CD4-positive, alpha-beta T cell (primary cell): Measurements from ENCODE around the gene SSBP4. TPM values are rescaled to one million over a fixed set of nuclear protein-coding genes. Genes with fewer than 3 reads are reported as not detected.

Source experiments
- ATAC-seq: fragments of 200-7000 bp; cut with Tn5 transposase; one replicate; pipeline ENCODE4 v1.10.0; 2022; ENCODE audit warnings: mild to moderate bottlenecking; ENCODE audit not compliant: poor library complexity
- CTCF ChIA-PET: fragments of 350-600 bp; sonication (Branson Sonifier 250); formaldehyde crosslinking; loops from one replicate; lab custom pipeline; 2021; ENCODE audit warnings: antibody characterized with exemption, inconsistent platforms; lab: Charles Lee
- POLR2A ChIA-PET: fragments of 350-600 bp; sonication (Branson Sonifier 250); formaldehyde crosslinking; loops from one replicate; lab custom pipeline; 2021; ENCODE audit warnings: antibody characterized with exemption, inconsistent platforms; lab: Charles Lee
- DNase-seq, 14 experiments: peaks; one replicate each; pipeline ENCODE4 v3.0.0-alpha.2; 2013 to 2020; ENCODE audit warnings: mixed read lengths in 2 of 14
- H3K27ac ChIP-seq, 2 donors: one replicate each; pipeline versions ENCODE4 v1.5.1 to v1.7.0; 2013; ENCODE audit warnings: low read length in 2 of 2, low read depth in 1 of 2, mild to moderate bottlenecking in 1 of 2
- H3K27me3 ChIP-seq, 2 experiments: 1 replicate in 1 of 2; 2 replicates in 1 of 2; pipeline versions ENCODE4 v1.6.1 to v1.7.0; 2013; ENCODE audit warnings: low read length in 2 of 2, control low read depth in 1 of 2, mild to moderate bottlenecking in 1 of 2, moderate library complexity in 1 of 2; ENCODE audit not compliant: insufficient read depth in 2 of 2, control insufficient read depth in 1 of 2
- H3K36me3 ChIP-seq: one replicate; pipeline ENCODE4 v1.6.1; 2013; ENCODE audit warnings: low read length, control low read depth; ENCODE audit not compliant: insufficient read depth
- H3K4me1 ChIP-seq: one replicate; pipeline ENCODE4 v1.6.1; 2013; ENCODE audit warnings: low read length, control low read depth; ENCODE audit not compliant: insufficient read depth
- H3K4me3 ChIP-seq: one replicate; pipeline ENCODE4 v1.5.1; 2013; ENCODE audit warnings: mild to moderate bottlenecking, low read length, moderate library complexity
- H3K9me3 ChIP-seq, 2 experiments: 1 replicate in 1 of 2; 2 replicates in 1 of 2; pipeline versions ENCODE4 v1.6.1 to v1.7.0; 2013; ENCODE audit warnings: low read length in 2 of 2, mild to moderate bottlenecking in 2 of 2, control low read depth in 1 of 2, moderate library complexity in 1 of 2; ENCODE audit not compliant: control insufficient read depth in 1 of 2, insufficient read depth in 1 of 2
- H3K27ac Mint-ChIP-seq: one replicate; pipeline ENCODE4 v1.8.0; 2020; ENCODE audit warnings: mixed read lengths
- H3K27me3 Mint-ChIP-seq: one replicate; pipeline ENCODE4 v1.8.0; 2021; ENCODE audit warnings: mixed read lengths
- H3K36me3 Mint-ChIP-seq: one replicate; pipeline ENCODE4 v1.8.0; 2021; ENCODE audit warnings: low read depth, mixed read lengths
- H3K4me1 Mint-ChIP-seq: one replicate; pipeline ENCODE4 v1.8.0; 2021; ENCODE audit warnings: low read depth, mixed read lengths
- H3K4me3 Mint-ChIP-seq: one replicate; pipeline ENCODE4 v1.8.0; 2020; ENCODE audit warnings: mild to moderate bottlenecking, mixed read lengths
- H3K9me3 Mint-ChIP-seq: one replicate; pipeline ENCODE4 v1.8.0; 2020; ENCODE audit warnings: mixed read lengths
- CTCF ChIP-seq: fragments of 200-600 bp; IDR thresholded peaks from one replicate; pipeline ENCODE4 v1.8.0; 2022; ENCODE audit warnings: antibody characterized with exemption, mild to moderate bottlenecking
- intact Hi-C, 2 experiments: fragments of 100-400 bp; cut with DNase I in 1 of 2; cut with micrococcal nuclease in 1 of 2; formaldehyde crosslinking; loops; one replicate each; pipeline versions ENCODE4 v1.15.1 to v1.9.0; 2023 to 2025; cut with DNase I, micrococcal nuclease
- total RNA-seq, 174 experiments: library from RNA in 2 of 174; stranded (reverse) in 2 of 174; gene quantifications; one replicate each; pipeline ENCODE4 v1.2.3 and lab custom pipeline; 2021 to 2026

Gene SSBP4
- total RNA-seq, 2 experiments from 2014 or later, result 44.0 to 50.9 TPM

- H3K27me3 ChIP-seq, result no peaks in the 10 kb centered on the region
- no peak overlapping the region for H3K27ac ChIP-seq
- TF ChIP-seq CTCF, result no peak
- ChIA-PET POLR2A (interaction anchor here (2.4 kb wide), 1 partner anchor 15 kb away, joined by 20 read pairs; the partner anchor contains the start of gene SSBP4), CTCF (interaction anchor here (1.6 kb wide), 1 partner anchor 17 kb away, joined by 3 read pairs; no protein-coding TSS in a partner anchor)
- no peaks in the 10 kb centered on the region for H3K36me3 Mint-ChIP-seq
- peak in 1 of 14 experiments; percentile 58 for DNase-seq
- peak overlapping the region; percentile 83 for H3K4me3 Mint-ChIP-seq
- H3K4me3 ChIP-seq, result no peak overlapping the region
- H3K9me3 Mint-ChIP-seq, result no peaks in the 10 kb centered on the region
- peaks cover 15% of the 10 kb centered on the region for H3K36me3 ChIP-seq
- peaks cover 29% of the 10 kb centered on the region for H3K4me1 Mint-ChIP-seq
- intact Hi-C loops, result no loop called here
- H3K27ac Mint-ChIP-seq, result peak overlapping the region; percentile 20
- peaks cover 69% of the 10 kb centered on the region for H3K4me1 ChIP-seq
- H3K9me3 ChIP-seq, result no peaks in the 10 kb centered on the region
- no peaks in the 10 kb centered on the region for H3K27me3 Mint-ChIP-seq
- no peak for ATAC-seq
Measured at GRCh38 chr19:18433735-18434398, 14.7 kb downstream of the SSBP4 start.

GRCh38 chr19:18434411-18435175, 15.4 kb downstream of the SSBP4 start:
- no peaks in the 10 kb centered on the region for H3K36me3 Mint-ChIP-seq
- H3K9me3 Mint-ChIP-seq, result no peaks in the 10 kb centered on the region
- Histone ChIP-seq H3K4me3 (no peak overlapping the region), H3K36me3 (peaks cover 15% of the 10 kb centered on the region), H3K4me1 (peaks cover 62% of the 10 kb centered on the region), H3K9me3 (no peaks in the 10 kb centered on the region), H3K27ac (no peak overlapping the region), H3K27me3 (no peaks in the 10 kb centered on the region)
- CTCF ChIA-PET, result interaction anchor here (1.6 kb wide), 1 partner anchor 16 kb away, joined by 3 read pairs; no protein-coding TSS in a partner anchor
- intact Hi-C loops, result no loop called here
- no peak for DNase-seq
- H3K27me3 Mint-ChIP-seq, result no peaks in the 10 kb centered on the region
- H3K27ac Mint-ChIP-seq, result peak overlapping the region; percentile 20
- POLR2A ChIA-PET, result interaction anchor here (2.4 kb wide), 1 partner anchor 15 kb away, joined by 20 read pairs; the partner anchor contains the start of gene SSBP4
- H3K4me3 Mint-ChIP-seq, result peak overlapping the region; percentile 83
- H3K4me1 Mint-ChIP-seq, result peaks cover 28% of the 10 kb centered on the region
- no peak for ATAC-seq
- no peak for TF ChIP-seq CTCF

GRCh38 chr19:18435178-18435841, 16.1 kb downstream of the SSBP4 start:
- H3K27me3 Mint-ChIP-seq, result no peaks in the 10 kb centered on the region
- no peak overlapping the region for H3K4me3 ChIP-seq
- intact Hi-C loops, result no loop called here
- peaks cover 25% of the 10 kb centered on the region for H3K4me1 Mint-ChIP-seq
- no peak overlapping the region for H3K27ac ChIP-seq
- no peak for TF ChIP-seq CTCF
- peak overlapping the region; percentile 20 for H3K27ac Mint-ChIP-seq
- no peaks in the 10 kb centered on the region for H3K9me3 Mint-ChIP-seq
- CTCF ChIA-PET, result interaction anchor here (1.6 kb wide), 1 partner anchor 16 kb away, joined by 3 read pairs; no protein-coding TSS in a partner anchor
- POLR2A ChIA-PET, result interaction anchor here (2.4 kb wide), 1 partner anchor 16 kb away, joined by 20 read pairs; the partner anchor contains the start of gene SSBP4
- H3K9me3 ChIP-seq, result no peaks in the 10 kb centered on the region
- ATAC-seq, result no peak
- H3K36me3 ChIP-seq, result peaks cover 15% of the 10 kb centered on the region
- H3K27me3 ChIP-seq, result no peaks in the 10 kb centered on the region
- peaks cover 57% of the 10 kb centered on the region for H3K4me1 ChIP-seq
- H3K4me3 Mint-ChIP-seq, result peak overlapping the region; percentile 83
- peaks cover under 1% of the 10 kb centered on the region for H3K36me3 Mint-ChIP-seq
- DNase-seq, result peak in 1 of 14 experiments; percentile 52
